HUDEP-2 (cell line): ENCODE measurements around the gene CDKL4.
A peak's percentile ranks its signal among the peaks of the same experiment; 100 is the strongest.
"Not testable (repeated sequence)": the region's sequence is repeated elsewhere in the genome, so short reads cannot be mapped to it uniquely, and the experiment has no call there.

Source experiments
- DNase-seq, 76 experiments: peaks; one replicate each; lab custom pipeline; 2025; ENCODE audit not compliant: unreplicated experiment in 76 of 76; lab: John Stamatoyannopoulos, UW

The CDKL4 gene

GRCh38 chr2:39145906-39146421 lies 97.8 kb downstream of the CDKL4 start:
- DNase-seq = no peak

DNA sequence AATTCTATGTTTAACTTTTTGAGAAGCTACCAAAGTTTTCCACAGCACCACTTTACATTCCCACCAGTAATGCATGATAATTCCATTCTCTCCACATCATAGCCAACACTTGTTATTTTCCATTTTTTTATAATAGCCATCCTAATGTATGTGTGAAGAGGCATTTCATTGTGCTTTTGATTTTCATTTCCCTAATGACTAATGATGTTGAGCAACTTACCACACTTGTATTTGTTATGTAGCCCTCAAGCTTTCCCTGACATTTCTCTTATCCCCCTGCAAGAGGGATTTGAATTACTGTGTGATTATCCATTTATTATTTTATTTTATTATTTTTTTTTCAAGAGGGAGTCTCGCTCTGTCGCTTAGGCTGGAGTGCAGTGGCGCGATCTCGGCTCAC lies 99.4 kb downstream of the CDKL4 start:
- no peak for DNase-seq

- DNase-seq = no peak
Observed at GRCh38 chr2:39142904-39143605, 100.7 kb downstream of the CDKL4 start.

- peak in 72 of 76 experiments; percentile 15 to 93 (median 74) for DNase-seq
Observed at GRCh38 chr2:39141334-39142271, 102.2 kb downstream of the CDKL4 start.

DNA sequence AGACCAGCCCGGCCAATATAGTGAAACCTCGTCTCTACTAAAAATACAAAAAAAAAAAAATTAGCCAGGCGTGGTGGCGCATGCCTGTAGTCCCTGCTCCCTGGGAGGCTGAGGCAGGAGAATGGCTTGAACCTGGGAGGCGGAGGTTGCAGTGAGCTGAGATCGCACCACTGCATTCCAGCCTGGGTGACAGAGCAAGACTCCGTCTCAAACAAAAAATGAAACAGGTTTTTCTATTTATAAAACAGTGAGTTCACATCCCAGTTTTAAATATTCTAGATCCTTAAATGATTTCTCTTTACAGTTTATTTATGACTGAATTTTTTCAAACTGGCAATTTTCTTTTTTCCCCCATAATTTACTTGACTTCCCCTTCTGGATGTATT lies 102.8 kb downstream of the CDKL4 start:
- DNase-seq = not testable (repeated sequence)

- no peak for DNase-seq
Observed at GRCh38 chr2:39140322-39140847, 103.4 kb downstream of the CDKL4 start.

DNA sequence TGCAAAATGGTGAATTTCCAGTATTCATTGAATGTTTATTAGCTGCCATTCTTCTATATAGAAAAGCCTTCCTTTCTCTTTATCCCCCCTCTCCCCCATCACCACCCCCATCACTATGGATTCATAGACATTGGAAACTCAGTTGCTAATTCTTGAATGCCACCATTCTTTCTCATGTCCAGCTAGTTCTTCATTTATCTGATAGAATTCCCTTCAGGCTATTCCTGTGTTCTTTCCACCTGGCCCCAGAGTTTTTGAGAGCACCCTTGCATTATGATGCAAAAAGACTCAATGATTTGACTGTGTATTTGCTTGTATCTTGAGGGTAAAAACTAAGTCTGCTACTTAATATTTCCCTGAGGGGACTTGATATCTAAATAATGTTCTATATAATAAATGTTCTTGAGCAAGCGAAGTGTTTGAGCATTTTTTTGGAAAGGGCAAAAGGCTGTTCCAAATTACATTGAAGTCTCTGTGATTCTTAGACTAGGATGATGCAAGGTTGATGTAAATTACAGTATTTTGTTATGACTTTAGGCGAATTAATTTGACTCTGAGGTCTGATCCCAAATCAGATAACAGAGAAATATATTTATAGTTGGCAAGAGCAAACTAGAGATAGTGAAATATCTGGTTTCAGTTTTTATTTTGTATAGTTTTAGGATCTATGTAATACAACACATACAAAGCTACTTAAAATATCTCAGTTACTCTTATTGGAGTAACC lies 104.1 kb downstream of the CDKL4 start:
- DNase-seq = peak in 2 of 76 experiments; percentile 9 to 19

DNA sequence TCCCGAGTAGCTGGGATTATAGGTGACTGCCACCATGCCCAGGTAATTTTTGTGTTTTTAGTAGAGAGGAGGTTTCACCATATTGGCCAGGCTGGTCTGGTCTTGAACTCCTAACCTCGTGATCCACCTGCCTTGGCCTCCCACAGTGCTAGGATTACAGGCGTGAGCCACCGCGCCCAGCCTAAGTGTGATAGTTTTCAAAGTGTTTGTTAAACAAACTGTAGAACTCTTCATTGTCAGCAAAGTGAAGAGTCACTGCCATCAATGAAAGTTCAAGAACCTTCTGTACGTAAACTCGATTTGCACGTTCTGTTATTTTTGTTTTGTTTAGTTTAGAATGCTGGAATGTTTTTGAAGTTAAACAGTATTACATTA lies 104.9 kb downstream of the CDKL4 start:
- DNase-seq = no peak

GRCh38 chr2:39138187-39138836 lies 105.5 kb downstream of the CDKL4 start:
- DNase-seq = not testable (repeated sequence)

DNA sequence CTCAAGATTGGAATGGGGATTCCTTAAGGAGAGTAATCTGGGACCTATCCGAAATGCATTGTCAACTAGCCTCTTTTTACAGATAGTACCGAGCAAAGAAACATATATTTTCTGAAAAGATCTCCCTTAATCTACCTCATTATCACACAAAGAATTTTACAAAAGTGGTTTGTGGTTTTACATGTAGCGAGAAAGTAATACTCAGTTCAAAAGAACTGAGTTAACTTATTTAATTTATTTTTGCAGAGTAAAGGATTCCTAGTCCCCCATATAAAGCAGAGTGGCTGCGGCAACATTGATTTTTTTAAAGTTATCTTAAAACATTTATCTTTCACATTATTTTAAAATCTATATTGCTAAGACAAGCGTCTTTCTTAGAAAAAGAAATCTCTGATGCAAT lies 107.0 kb downstream of the CDKL4 start:
- DNase-seq = no peak

GRCh38 chr2:39135690-39136259 lies 108.0 kb downstream of the CDKL4 start:
- DNase-seq = peak in 32 of 76 experiments; percentile 1 to 55 (median 28)

DNA sequence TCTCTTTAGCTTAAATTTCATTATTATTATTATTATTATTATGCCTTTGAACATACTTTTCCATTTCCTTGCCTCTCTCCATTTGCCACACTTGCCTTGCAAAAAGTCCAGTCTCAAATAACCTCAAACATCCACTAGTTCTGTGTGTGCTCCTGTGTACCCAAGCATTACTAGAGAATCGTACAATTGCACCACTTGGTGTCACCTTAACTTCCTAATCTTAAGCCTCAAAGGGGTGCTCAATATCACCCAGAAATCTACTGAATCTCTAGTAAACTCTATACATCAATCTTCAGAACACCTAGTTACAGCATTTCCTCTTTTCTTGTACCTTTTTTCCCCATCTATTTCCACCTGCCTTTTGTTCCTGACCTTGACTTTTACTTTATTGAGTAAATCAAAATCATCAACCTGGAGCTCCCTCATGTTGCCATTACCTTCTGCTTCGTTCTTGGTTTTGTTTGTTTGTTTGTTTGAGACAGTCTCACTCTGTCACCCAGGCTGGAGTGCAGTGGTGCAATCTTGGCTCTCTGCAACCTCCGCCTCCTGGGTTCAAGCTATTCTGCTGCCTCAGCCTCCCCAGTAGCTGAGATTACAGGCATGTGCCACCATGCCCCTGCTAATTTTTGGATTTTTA lies 110.4 kb downstream of the CDKL4 start:
- no peak for DNase-seq

DNA sequence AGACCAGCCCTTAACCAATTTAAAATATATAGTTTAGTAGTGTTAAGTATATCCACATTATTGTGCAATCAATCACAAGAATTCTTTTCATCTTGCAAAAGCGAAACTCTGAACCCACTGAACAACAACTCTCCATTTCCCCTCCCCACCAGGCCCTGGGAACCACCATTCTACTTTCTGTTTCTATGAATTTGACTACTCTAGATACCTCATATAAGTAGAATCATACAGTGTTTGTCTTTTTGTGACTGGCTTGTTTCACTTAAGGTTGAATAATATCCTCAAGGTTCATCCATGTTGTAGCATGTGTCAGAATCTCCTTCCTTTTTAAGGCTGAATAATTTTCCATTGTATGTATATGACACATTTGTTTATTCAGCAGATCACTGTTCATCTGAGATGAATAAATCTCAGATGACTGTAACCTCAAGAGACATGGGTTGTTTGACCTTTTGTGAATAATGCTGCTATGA lies 114.8 kb downstream of the CDKL4 start:
- no peak for DNase-seq

GRCh38 chr2:39127973-39128372 lies 115.8 kb downstream of the CDKL4 start:
- peak in 55 of 76 experiments; percentile 6 to 71 (median 29) for DNase-seq
